Thyroid gland (tissue), 4 donors: ENCODE results near the gene RAET1E. TPM values are rescaled to one million over a fixed set of nuclear protein-coding genes. Genes with fewer than 3 reads are reported as not detected.

ENCODE experiments used
- DNase-seq, 2 donors: peaks; one replicate each; pipeline ENCODE4 v3.0.0-alpha.2; 2019
- H3K27ac ChIP-seq, 3 donors: fragments of 200-600 bp; sonication (generic); 1 replicate in 2 of 3; 2 replicates in 1 of 3; pipeline ENCODE4 v1.5.1; 2016 to 2019; ENCODE audit warnings: mild to moderate bottlenecking in 1 of 3, moderate library complexity in 1 of 3
- H3K27me3 ChIP-seq: fragments of 200-600 bp; sonication (generic); one replicate; pipeline ENCODE4 v1.5.1; 2019
- H3K36me3 ChIP-seq, 2 donors: fragments of 200-600 bp; sonication (generic); one replicate each; pipeline ENCODE4 v1.5.1; 2016 to 2019
- H3K4me1 ChIP-seq, 2 donors: fragments of 200-600 bp; sonication (generic); one replicate each; pipeline ENCODE4 v1.5.1; 2017 to 2019
- H3K4me3 ChIP-seq, 3 donors: fragments of 200-600 bp; sonication (generic); replicated peaks in 1 of 3; 1 replicate in 2 of 3; 2 replicates in 1 of 3; pipeline ENCODE4 v1.5.1; 2016; ENCODE audit warnings: mild to moderate bottlenecking in 1 of 3
- H3K9me3 ChIP-seq: fragments of 200-600 bp; sonication (generic); one replicate; pipeline ENCODE4 v1.5.1; 2017
- CTCF ChIP-seq, 6 experiments: fragments of 200-600 bp in 3 of 6; fragments of 450-650 bp in 3 of 6; sonication (generic) in 3 of 6; IDR thresholded peaks; one replicate each; pipeline ENCODE4 v1.5.1; 2016 to 2019; ENCODE audit warnings: antibody characterized with exemption in 6 of 6, mild to moderate bottlenecking in 2 of 6, inconsistent platforms in 1 of 6, moderate library complexity in 1 of 6
- POLR2A ChIP-seq, 2 donors: fragments of 450-650 bp; IDR thresholded peaks; one replicate each; pipeline ENCODE4 v1.6.1; 2017; ENCODE audit warnings: antibody characterized with exemption in 2 of 2, mild to moderate bottlenecking in 2 of 2, moderate library complexity in 1 of 2
- WGBS, 2 donors: methylation state at CpG; one replicate each; pipeline ENCODE4 v1.1.5; 2017; 5-methylcytosine and 5-hydroxymethylcytosine counted together
- intact Hi-C: fragments of 100-400 bp; cut with DNase I; formaldehyde crosslinking; loops from one replicate; pipeline ENCODE4 v1.15.1; 2023
- total RNA-seq, 4 donors: library from RNA; depleted of rRNA; stranded (reverse); fragments of >200 nt; gene quantifications; one replicate each; pipeline ENCODE4 v1.2.3, GENCODE V29; 2016

RAET1E gene
- total RNA-seq, 4 donors from 2014 or later, result 1.7 TPM; not detected in 3

GRCh38 chr6:149906405-149906804 lies 8.5 kb upstream of the RAET1E start:
- H3K27me3 ChIP-seq, result no peaks in the 10 kb centered on the region
- no peaks in the 10 kb centered on the region for H3K36me3 ChIP-seq
- no peak overlapping the region for H3K4me3 ChIP-seq
- H3K9me3 ChIP-seq, result no peaks in the 10 kb centered on the region
- 97 to 99% methylated on average over 4 of the region's 4 CpGs for WGBS, 2 donors
- H3K4me1 ChIP-seq, result peaks cover 0 to 3% of the 10 kb centered on the region in 2 donors
- TF ChIP-seq POLR2A (IDR thresholded peaks at IDR 0.05) (no peak), CTCF (IDR thresholded peaks at IDR 0.05) (no peak)
- no peak for DNase-seq
- no peak overlapping the region for H3K27ac ChIP-seq
- intact Hi-C loops, result no loop called here

- H3K27ac ChIP-seq, result no peak overlapping the region
- intact Hi-C loops, result no loop called here
- no peaks in the 10 kb centered on the region for H3K36me3 ChIP-seq
- WGBS, 2 donors, result 72 to 91% methylated on average over 5 to 6 of the region's 6 CpGs
- H3K4me3 ChIP-seq, result no peak overlapping the region
- no peak for DNase-seq
- H3K27me3 ChIP-seq, result no peaks in the 10 kb centered on the region
- H3K9me3 ChIP-seq, result no peaks in the 10 kb centered on the region
- TF ChIP-seq POLR2A (IDR thresholded peaks at IDR 0.05), result no peak
- H3K4me1 ChIP-seq, result peaks cover 0 to 3% of the 10 kb centered on the region in 2 donors
Measured at GRCh38 chr6:149905911-149906371, 8.0 kb upstream of the RAET1E start.

- no peaks in the 10 kb centered on the region for H3K27me3 ChIP-seq
- no peaks in the 10 kb centered on the region for H3K9me3 ChIP-seq
Measured at GRCh38 chr6:149905371-149905910, 7.5 kb upstream of the RAET1E start.

GRCh38 chr6:149904661-149905370 lies 6.9 kb upstream of the RAET1E start:
- Histone ChIP-seq H3K9me3 (no peaks in the 10 kb centered on the region), H3K27ac (no peak overlapping the region), H3K4me3 (no peak overlapping the region), H3K4me1 (peaks cover 0 to 3% of the 10 kb centered on the region in 2 donors), H3K36me3 (no peaks in the 10 kb centered on the region), H3K27me3 (no peaks in the 10 kb centered on the region)
- TF ChIP-seq CTCF (IDR thresholded peaks at IDR 0.05) (no peak), POLR2A (IDR thresholded peaks at IDR 0.05) (no peak)
- 86 to 88% methylated on average over 11 to 13 of the region's 13 CpGs for WGBS, 2 donors
- DNase-seq, result no peak
- intact Hi-C loops, result no loop called here

More at GRCh38 chr6:149905371-149905910, 7.5 kb upstream of the RAET1E start:
- H3K36me3 ChIP-seq, result no peaks in the 10 kb centered on the region
- TF ChIP-seq POLR2A (IDR thresholded peaks at IDR 0.05) (no peak), CTCF (IDR thresholded peaks at IDR 0.05) (no peak)
- 87 to 97% methylated on average over 9 to 12 of the region's 18 CpGs for whole genome bisulfite sequencing, 2 donors
- no peak for DNase-seq
- intact Hi-C loops, result no loop called here
- H3K27ac ChIP-seq, result no peak overlapping the region
- peaks cover 0 to 3% of the 10 kb centered on the region in 2 donors for H3K4me1 ChIP-seq
- H3K4me3 ChIP-seq, result no peak overlapping the region

- TF ChIP-seq CTCF (IDR thresholded peaks at IDR 0.05) (no peak), POLR2A (IDR thresholded peaks at IDR 0.05) (no peak)
- Histone ChIP-seq H3K27me3 (no peaks in the 10 kb centered on the region), H3K36me3 (no peaks in the 10 kb centered on the region), H3K27ac (no peak overlapping the region), H3K9me3 (no peaks in the 10 kb centered on the region), H3K4me3 (no peak overlapping the region), H3K4me1 (peaks cover 0 to 3% of the 10 kb centered on the region in 2 donors)
- intact Hi-C loops, result no loop called here
- DNase-seq, result no peak
- WGBS, 2 donors, result 68 to 85% methylated on average over 3 to 5 of the region's 5 CpGs
Measured at GRCh38 chr6:149903938-149904611, 6.2 kb upstream of the RAET1E start.
